HepG2 (cell line): ENCODE measurements around the gene KANSL3. TPM values are rescaled to one million over a fixed set of nuclear protein-coding genes. Genes with fewer than 3 reads are reported as not detected.

ENCODE experiments used
- BHLHE40 ChIP-seq: IDR thresholded peaks from 2 replicates; pipeline ENCODE4 v1.6.1; 2011; ENCODE audit warnings: low read length, improper control_type of control experiment
- CBX2 ChIP-seq, 2 experiments: fragments of 200-600 bp in 1 of 2; sonication (generic); formaldehyde crosslinking in 1 of 2; IDR thresholded peaks; 2 replicates each; pipeline versions ENCODE4 v1.7.0 to v1.8.1; 2018 to 2022; ENCODE audit warnings: low read depth in 2 of 2, low read length in 1 of 2, mild to moderate bottlenecking in 1 of 2, missing genetic modification reagents in 1 of 2
- ERF ChIP-seq: IDR thresholded peaks from 2 replicates; pipeline ENCODE4 v1.6.1; 2018; ENCODE audit warnings: missing biosample characterization, missing genetic modification reagents
- MTA3 ChIP-seq: sonication (generic); formaldehyde crosslinking; IDR thresholded peaks from 2 replicates; pipeline ENCODE4 v1.4.0; 2020; ENCODE audit warnings: missing genetic modification reagents
- POLR2G ChIP-seq: fragments of 200-400 bp; formaldehyde crosslinking; IDR thresholded peaks from 2 replicates; pipeline ENCODE4 v1.6.1; 2018; ENCODE audit warnings: mild to moderate bottlenecking, low read depth, low read length, moderate library complexity
- SMYD3 ChIP-seq: sonication (generic); formaldehyde crosslinking; IDR thresholded peaks from 2 replicates; pipeline ENCODE4 v1.8.1; 2023; ENCODE audit warnings: mild to moderate bottlenecking, missing genetic modification reagents
- TRIM24 ChIP-seq: sonication (generic); formaldehyde crosslinking; IDR thresholded peaks from 2 replicates; pipeline ENCODE4 v1.8.0; 2022; ENCODE audit warnings: mild to moderate bottlenecking, missing genetic modification reagents
- ZNF670 ChIP-seq: sonication (generic); formaldehyde crosslinking; IDR thresholded peaks from 2 replicates; pipeline ENCODE4 v1.8.0; 2022; ENCODE audit warnings: mild to moderate bottlenecking, missing genetic modification reagents, borderline replicate concordance
- ZNF713 ChIP-seq: sonication (generic); formaldehyde crosslinking; IDR thresholded peaks from 2 replicates; pipeline ENCODE4 v1.4.0; 2020; ENCODE audit warnings: mild to moderate bottlenecking, missing genetic modification reagents
- ZNF777 ChIP-seq: sonication (generic); formaldehyde crosslinking; IDR thresholded peaks from 2 replicates; pipeline ENCODE4 v1.4.0; 2020; ENCODE audit warnings: missing genetic modification reagents
- ZSCAN12 ChIP-seq: sonication (generic); formaldehyde crosslinking; IDR thresholded peaks from 2 replicates; pipeline ENCODE4 v1.9.0; 2021; ENCODE audit warnings: mild to moderate bottlenecking, missing genetic modification reagents
- polyA plus RNA-seq, 8 experiments: library from polyadenylated mRNA; depleted of rRNA in 3 of 8; stranded (reverse) in 7 of 8; unstranded in 1 of 8; fragments of >200 nt; fragmentation: Illumina TruSeq in 4 of 8; extraction: Trizol in 4 of 8; gene quantifications; 2 replicates each; pipeline versions ENCODE4 v1.2.1 to v1.2.3, GENCODE V29; 2011 to 2016; ENCODE audit warnings: low read depth in 4 of 8, missing spikeins in 1 of 8, mixed read lengths in 1 of 8; ENCODE audit not compliant: insufficient read depth in 1 of 8
- total RNA-seq, 5 experiments: library from RNA; depleted of rRNA; stranded (reverse); fragments of >200 nt; fragmentation: Illumina TruSeq; extraction: Trizol; gene quantifications; 2 replicates each; pipeline ENCODE4 v1.2.3, GENCODE V29; 2016; ENCODE audit warnings: low read depth in 1 of 5
- TF ChIP-seq, protein P1 (sequence below): sonication (generic); formaldehyde crosslinking; IDR thresholded peaks from 2 replicates; pipeline ENCODE4 v1.8.1; 2022; ENCODE audit warnings: low read depth, mild to moderate bottlenecking, missing genetic modification reagents
- TF ChIP-seq, protein P2 (sequence below): sonication (generic); formaldehyde crosslinking; IDR thresholded peaks from 2 replicates; pipeline ENCODE4 v1.4.0; 2020; ENCODE audit warnings: missing genetic modification reagents, mild to moderate bottlenecking, borderline replicate concordance
- TF ChIP-seq, protein P3 (sequence below): sonication (generic); formaldehyde crosslinking; conservative IDR thresholded peaks from 2 replicates; pipeline ENCODE4 v1.4.0; 2020; ENCODE audit warnings: missing genetic modification reagents
- TF ChIP-seq, protein P4 (sequence below): sonication (generic); formaldehyde crosslinking; IDR thresholded peaks from 2 replicates; pipeline ENCODE4 v1.8.1; 2023; ENCODE audit warnings: missing genetic modification reagents, inconsistent platforms, borderline replicate concordance
- TF ChIP-seq, protein P5 (sequence below): sonication (generic); formaldehyde crosslinking; IDR thresholded peaks from 2 replicates; pipeline ENCODE4; 2020; ENCODE audit warnings: missing genetic modification reagents, mild to moderate bottlenecking, borderline replicate concordance
- TF ChIP-seq, protein P6 (sequence below): sonication (generic); formaldehyde crosslinking; IDR thresholded peaks from 2 replicates; pipeline ENCODE4 v1.8.1; 2022; ENCODE audit warnings: mild to moderate bottlenecking, missing genetic modification reagents

Gene KANSL3
- total and polyA plus RNA-seq, 2 of the 13 experiments (the other 11 are each of a cell fraction or from before 2014, with no cell fraction given), result 20.8 to 37.3 TPM

DNA sequence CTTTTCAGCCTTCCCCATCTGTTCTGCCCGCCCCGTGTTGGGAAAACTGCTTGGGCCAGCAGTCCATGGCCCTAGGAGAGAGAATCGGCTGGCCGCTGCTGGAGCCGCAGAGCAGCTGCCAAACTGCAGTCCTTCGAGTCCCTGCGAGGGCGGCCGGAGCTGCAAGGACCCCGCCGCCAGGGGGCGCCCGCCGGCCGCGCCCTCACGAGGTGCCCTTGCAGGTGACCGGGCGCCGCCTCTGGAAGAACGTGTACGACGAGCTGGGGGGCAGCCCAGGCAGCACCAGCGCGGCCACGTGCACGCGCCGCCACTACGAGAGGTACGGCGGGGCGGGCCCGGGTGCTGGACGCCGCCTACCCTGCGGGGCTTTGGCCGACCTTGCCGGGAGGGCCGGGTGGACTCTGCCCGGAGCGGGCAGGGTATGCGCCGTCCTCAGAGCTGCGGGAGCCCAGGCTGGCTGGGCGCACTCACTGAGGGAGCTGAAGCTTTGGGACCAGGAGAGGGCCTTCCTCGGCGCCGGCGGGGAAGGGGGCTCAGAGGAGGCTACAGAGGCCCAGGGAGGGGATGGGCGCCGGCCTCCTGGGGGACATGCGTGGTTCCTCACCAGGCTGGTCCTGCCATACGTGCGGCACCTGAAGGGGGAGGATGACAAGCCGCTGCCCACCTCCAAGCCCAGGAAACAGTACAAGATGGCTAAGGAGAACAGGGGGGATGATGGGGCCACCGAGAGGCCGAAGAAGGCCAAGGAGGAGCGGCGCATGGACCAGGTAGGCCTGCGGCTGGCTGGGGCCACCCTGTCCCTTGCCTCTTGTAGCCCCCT is 87.9 kb downstream of the KANSL3 start (continued):
- TF ChIP-seq, protein P1, sequence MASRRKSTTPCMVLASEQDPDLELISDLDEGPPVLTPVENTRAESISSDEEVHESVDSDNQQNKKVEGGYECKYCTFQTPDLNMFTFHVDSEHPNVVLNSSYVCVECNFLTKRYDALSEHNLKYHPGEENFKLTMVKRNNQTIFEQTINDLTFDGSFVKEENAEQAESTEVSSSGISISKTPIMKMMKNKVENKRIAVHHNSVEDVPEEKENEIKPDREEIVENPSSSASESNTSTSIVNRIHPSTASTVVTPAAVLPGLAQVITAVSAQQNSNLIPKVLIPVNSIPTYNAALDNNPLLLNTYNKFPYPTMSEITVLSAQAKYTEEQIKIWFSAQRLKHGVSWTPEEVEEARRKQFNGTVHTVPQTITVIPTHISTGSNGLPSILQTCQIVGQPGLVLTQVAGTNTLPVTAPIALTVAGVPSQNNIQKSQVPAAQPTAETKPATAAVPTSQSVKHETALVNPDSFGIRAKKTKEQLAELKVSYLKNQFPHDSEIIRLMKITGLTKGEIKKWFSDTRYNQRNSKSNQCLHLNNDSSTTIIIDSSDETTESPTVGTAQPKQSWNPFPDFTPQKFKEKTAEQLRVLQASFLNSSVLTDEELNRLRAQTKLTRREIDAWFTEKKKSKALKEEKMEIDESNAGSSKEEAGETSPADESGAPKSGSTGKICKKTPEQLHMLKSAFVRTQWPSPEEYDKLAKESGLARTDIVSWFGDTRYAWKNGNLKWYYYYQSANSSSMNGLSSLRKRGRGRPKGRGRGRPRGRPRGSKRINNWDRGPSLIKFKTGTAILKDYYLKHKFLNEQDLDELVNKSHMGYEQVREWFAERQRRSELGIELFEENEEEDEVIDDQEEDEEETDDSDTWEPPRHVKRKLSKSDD (CRISPR knock-in tag), result peak; percentile 95
- TF ChIP-seq ZSCAN12 (0 out of 2 replicates have a peak, but pooled peaks have one; percentile 58), ZNF777 (CRISPR knock-in tag) (peak; percentile 71; the same call in 1 of the 2 replicates), POLR2G (peak; percentile 94), SMYD3 (CRISPR knock-in tag) (peak; percentile 91), ERF (CRISPR knock-in tag) (peak; percentile 96), TRIM24 (CRISPR knock-in tag) (no peak; the same call in 1 of the 2 replicates), ZNF713 (CRISPR knock-in tag) (peak; percentile 92; the same call in 1 of the 2 replicates), ZNF670 (CRISPR knock-in tag) (peak; percentile 55; the same call in 1 of the 2 replicates), MTA3 (CRISPR knock-in tag) (no peak), BHLHE40 (peak; percentile 92), CBX2 (IDR thresholded peaks at IDR 0.05; ENCODE audit: low read depth, low read length) (no peak), CBX2 (CRISPR knock-in tag; IDR thresholded peaks at IDR 0.05; ENCODE audit: low read depth) (no peak)
- TF ChIP-seq, protein P2, sequence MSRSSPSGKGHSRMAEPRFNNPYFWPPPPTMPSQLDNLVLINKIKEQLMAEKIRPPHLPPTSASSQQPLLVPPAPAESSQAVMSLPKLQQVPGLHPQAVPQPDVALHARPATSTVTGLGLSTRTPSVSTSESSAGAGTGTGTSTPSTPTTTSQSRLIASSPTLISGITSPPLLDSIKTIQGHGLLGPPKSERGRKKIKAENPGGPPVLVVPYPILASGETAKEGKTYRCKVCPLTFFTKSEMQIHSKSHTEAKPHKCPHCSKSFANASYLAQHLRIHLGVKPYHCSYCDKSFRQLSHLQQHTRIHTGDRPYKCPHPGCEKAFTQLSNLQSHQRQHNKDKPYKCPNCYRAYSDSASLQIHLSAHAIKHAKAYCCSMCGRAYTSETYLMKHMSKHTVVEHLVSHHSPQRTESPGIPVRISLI (CRISPR knock-in tag), result no peak; the same call in 1 of the 2 replicates
- TF ChIP-seq, protein P3, sequence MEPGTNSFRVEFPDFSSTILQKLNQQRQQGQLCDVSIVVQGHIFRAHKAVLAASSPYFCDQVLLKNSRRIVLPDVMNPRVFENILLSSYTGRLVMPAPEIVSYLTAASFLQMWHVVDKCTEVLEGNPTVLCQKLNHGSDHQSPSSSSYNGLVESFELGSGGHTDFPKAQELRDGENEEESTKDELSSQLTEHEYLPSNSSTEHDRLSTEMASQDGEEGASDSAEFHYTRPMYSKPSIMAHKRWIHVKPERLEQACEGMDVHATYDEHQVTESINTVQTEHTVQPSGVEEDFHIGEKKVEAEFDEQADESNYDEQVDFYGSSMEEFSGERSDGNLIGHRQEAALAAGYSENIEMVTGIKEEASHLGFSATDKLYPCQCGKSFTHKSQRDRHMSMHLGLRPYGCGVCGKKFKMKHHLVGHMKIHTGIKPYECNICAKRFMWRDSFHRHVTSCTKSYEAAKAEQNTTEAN, result peak; percentile 90; the same call in 1 of the 2 replicates
- TF ChIP-seq, protein P4, sequence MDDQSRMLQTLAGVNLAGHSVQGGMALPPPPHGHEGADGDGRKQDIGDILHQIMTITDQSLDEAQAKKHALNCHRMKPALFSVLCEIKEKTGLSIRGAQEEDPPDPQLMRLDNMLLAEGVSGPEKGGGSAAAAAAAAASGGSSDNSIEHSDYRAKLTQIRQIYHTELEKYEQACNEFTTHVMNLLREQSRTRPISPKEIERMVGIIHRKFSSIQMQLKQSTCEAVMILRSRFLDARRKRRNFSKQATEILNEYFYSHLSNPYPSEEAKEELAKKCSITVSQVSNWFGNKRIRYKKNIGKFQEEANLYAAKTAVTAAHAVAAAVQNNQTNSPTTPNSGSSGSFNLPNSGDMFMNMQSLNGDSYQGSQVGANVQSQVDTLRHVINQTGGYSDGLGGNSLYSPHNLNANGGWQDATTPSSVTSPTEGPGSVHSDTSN (CRISPR knock-in tag), result no peak
- TF ChIP-seq, protein P5, sequence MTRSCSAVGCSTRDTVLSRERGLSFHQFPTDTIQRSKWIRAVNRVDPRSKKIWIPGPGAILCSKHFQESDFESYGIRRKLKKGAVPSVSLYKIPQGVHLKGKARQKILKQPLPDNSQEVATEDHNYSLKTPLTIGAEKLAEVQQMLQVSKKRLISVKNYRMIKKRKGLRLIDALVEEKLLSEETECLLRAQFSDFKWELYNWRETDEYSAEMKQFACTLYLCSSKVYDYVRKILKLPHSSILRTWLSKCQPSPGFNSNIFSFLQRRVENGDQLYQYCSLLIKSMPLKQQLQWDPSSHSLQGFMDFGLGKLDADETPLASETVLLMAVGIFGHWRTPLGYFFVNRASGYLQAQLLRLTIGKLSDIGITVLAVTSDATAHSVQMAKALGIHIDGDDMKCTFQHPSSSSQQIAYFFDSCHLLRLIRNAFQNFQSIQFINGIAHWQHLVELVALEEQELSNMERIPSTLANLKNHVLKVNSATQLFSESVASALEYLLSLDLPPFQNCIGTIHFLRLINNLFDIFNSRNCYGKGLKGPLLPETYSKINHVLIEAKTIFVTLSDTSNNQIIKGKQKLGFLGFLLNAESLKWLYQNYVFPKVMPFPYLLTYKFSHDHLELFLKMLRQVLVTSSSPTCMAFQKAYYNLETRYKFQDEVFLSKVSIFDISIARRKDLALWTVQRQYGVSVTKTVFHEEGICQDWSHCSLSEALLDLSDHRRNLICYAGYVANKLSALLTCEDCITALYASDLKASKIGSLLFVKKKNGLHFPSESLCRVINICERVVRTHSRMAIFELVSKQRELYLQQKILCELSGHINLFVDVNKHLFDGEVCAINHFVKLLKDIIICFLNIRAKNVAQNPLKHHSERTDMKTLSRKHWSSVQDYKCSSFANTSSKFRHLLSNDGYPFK (CRISPR knock-in tag), result peak; percentile 60
- TF ChIP-seq, protein P6, sequence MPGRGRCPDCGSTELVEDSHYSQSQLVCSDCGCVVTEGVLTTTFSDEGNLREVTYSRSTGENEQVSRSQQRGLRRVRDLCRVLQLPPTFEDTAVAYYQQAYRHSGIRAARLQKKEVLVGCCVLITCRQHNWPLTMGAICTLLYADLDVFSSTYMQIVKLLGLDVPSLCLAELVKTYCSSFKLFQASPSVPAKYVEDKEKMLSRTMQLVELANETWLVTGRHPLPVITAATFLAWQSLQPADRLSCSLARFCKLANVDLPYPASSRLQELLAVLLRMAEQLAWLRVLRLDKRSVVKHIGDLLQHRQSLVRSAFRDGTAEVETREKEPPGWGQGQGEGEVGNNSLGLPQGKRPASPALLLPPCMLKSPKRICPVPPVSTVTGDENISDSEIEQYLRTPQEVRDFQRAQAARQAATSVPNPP, result peak; percentile 92
